HepG2 (cell line): ENCODE measurements around the gene GALR3. TPM values are rescaled to one million over a fixed set of nuclear protein-coding genes. Genes with fewer than 3 reads are reported as not detected.

ENCODE experiments used
- ARNT2 ChIP-seq: sonication (generic); formaldehyde crosslinking; IDR thresholded peaks from 2 replicates; pipeline ENCODE4 v1.8.0; 2022; ENCODE audit warnings: mild to moderate bottlenecking, low read depth, missing genetic modification reagents, moderate library complexity
- CBFB ChIP-seq: sonication (generic); formaldehyde crosslinking; IDR thresholded peaks from 2 replicates; pipeline ENCODE4 v1.4.0; 2020; ENCODE audit warnings: missing genetic modification reagents
- CSRNP1 ChIP-seq: sonication (generic); formaldehyde crosslinking; IDR thresholded peaks from 2 replicates; pipeline ENCODE4 v1.8.1; 2023; ENCODE audit warnings: mild to moderate bottlenecking, missing genetic modification reagents
- FOXA1 ChIP-seq, 2 experiments: fragments of 450-650 bp in 1 of 2; sonication (generic) in 1 of 2; formaldehyde crosslinking in 1 of 2; IDR thresholded peaks; 2 replicates each; pipeline versions ENCODE4 v1.4.0 to v1.6.1; 2016 to 2020; ENCODE audit warnings: missing genetic modification reagents in 1 of 2
- HNF4A ChIP-seq: sonication (generic); formaldehyde crosslinking; IDR thresholded peaks from 2 replicates; pipeline ENCODE4 v1.4.0; 2020; ENCODE audit warnings: missing genetic modification reagents
- KLF6 ChIP-seq: IDR thresholded peaks from 2 replicates; pipeline ENCODE4 v1.8.0; 2016; ENCODE audit warnings: missing biosample characterization, missing genetic modification reagents
- NR2F2 ChIP-seq: IDR thresholded peaks from 2 replicates; pipeline ENCODE4 v1.6.1; 2012; ENCODE audit warnings: low read depth, inconsistent platforms, borderline replicate concordance
- RFX3 ChIP-seq: IDR thresholded peaks from 2 replicates; pipeline ENCODE4 v1.6.1; 2016; ENCODE audit warnings: missing biosample characterization, missing genetic modification reagents
- TBX3 ChIP-seq: fragments of 450-650 bp; IDR thresholded peaks from 2 replicates; pipeline ENCODE4 v1.6.1; 2017; ENCODE audit warnings: antibody characterized with exemption, mild to moderate bottlenecking, inconsistent platforms, borderline replicate concordance
- TMF1 ChIP-seq: sonication (generic); formaldehyde crosslinking; IDR thresholded peaks from 2 replicates; pipeline ENCODE4 v1.8.1; 2022; ENCODE audit warnings: low read depth, missing genetic modification reagents
- ZKSCAN5 ChIP-seq: sonication (generic); formaldehyde crosslinking; IDR thresholded peaks from 2 replicates; pipeline ENCODE4 v1.5.1; 2020; ENCODE audit warnings: mild to moderate bottlenecking, missing genetic modification reagents
- ZNF205 ChIP-seq: IDR thresholded peaks from 2 replicates; pipeline ENCODE4 v1.6.1; 2018; ENCODE audit warnings: missing biosample characterization, missing genetic modification reagents
- ZNF253 ChIP-seq: sonication (generic); formaldehyde crosslinking; IDR thresholded peaks from 2 replicates; pipeline ENCODE4 v1.8.0; 2022; ENCODE audit warnings: mild to moderate bottlenecking, missing genetic modification reagents, borderline replicate concordance
- ZNF329 ChIP-seq: sonication (generic); formaldehyde crosslinking; IDR thresholded peaks from 2 replicates; pipeline ENCODE4 v1.9.0; 2021; ENCODE audit warnings: low read depth, mild to moderate bottlenecking, missing genetic modification reagents
- ZNF501 ChIP-seq: sonication (generic); formaldehyde crosslinking; IDR thresholded peaks from 2 replicates; pipeline ENCODE4 v1.5.1; 2020; ENCODE audit warnings: mild to moderate bottlenecking, moderate library complexity, missing genetic modification reagents
- ZNF546 ChIP-seq: sonication (generic); formaldehyde crosslinking; conservative IDR thresholded peaks from 2 replicates; pipeline ENCODE4 v1.8.1; 2023; ENCODE audit warnings: mild to moderate bottlenecking, missing genetic modification reagents
- ZNF652 ChIP-seq: IDR thresholded peaks from 2 replicates; pipeline ENCODE4 v1.6.1; 2016; ENCODE audit warnings: low read depth, borderline replicate concordance
- ZNF746 ChIP-seq: sonication (generic); formaldehyde crosslinking; IDR thresholded peaks from 2 replicates; pipeline ENCODE4 v1.8.0; 2022; ENCODE audit warnings: mild to moderate bottlenecking, missing genetic modification reagents
- ZNF772 ChIP-seq: sonication (generic); formaldehyde crosslinking; IDR thresholded peaks from 2 replicates; pipeline ENCODE4 v1.5.0; 2020; ENCODE audit warnings: mild to moderate bottlenecking, missing genetic modification reagents
- ZNF878 ChIP-seq: sonication (generic); formaldehyde crosslinking; IDR thresholded peaks from 2 replicates; pipeline ENCODE4 v1.8.1; 2023; ENCODE audit warnings: mild to moderate bottlenecking, missing genetic modification reagents, moderate library complexity
- polyA plus RNA-seq, 8 experiments: library from polyadenylated mRNA; depleted of rRNA in 3 of 8; stranded (reverse) in 7 of 8; unstranded in 1 of 8; fragments of >200 nt; fragmentation: Illumina TruSeq in 4 of 8; extraction: Trizol in 4 of 8; gene quantifications; 2 replicates each; pipeline versions ENCODE4 v1.2.1 to v1.2.3, GENCODE V29; 2011 to 2016; ENCODE audit warnings: low read depth in 4 of 8, missing spikeins in 1 of 8, mixed read lengths in 1 of 8; ENCODE audit not compliant: insufficient read depth in 1 of 8
- total RNA-seq, 5 experiments: library from RNA; depleted of rRNA; stranded (reverse); fragments of >200 nt; fragmentation: Illumina TruSeq; extraction: Trizol; gene quantifications; 2 replicates each; pipeline ENCODE4 v1.2.3, GENCODE V29; 2016; ENCODE audit warnings: low read depth in 1 of 5
- TF ChIP-seq, protein P1 (sequence below): sonication (generic); formaldehyde crosslinking; IDR thresholded peaks from 2 replicates; pipeline ENCODE4 v1.5.1; 2020; ENCODE audit warnings: missing genetic modification reagents, mild to moderate bottlenecking, borderline replicate concordance
- TF ChIP-seq, protein P2 (sequence below): sonication (generic); formaldehyde crosslinking; IDR thresholded peaks from 2 replicates; pipeline ENCODE4 v1.5.0; 2020; ENCODE audit warnings: mild to moderate bottlenecking, missing genetic modification reagents
- TF ChIP-seq, protein P3 (sequence below), 2 experiments: fragments of 450-650 bp in 1 of 2; sonication (generic) in 1 of 2; formaldehyde crosslinking; IDR thresholded peaks; 2 replicates each; pipeline versions ENCODE4 v1.5.0 to v1.8.0; 2020 to 2022; ENCODE audit warnings: mild to moderate bottlenecking in 1 of 2, missing genetic modification reagents in 1 of 2
- TF ChIP-seq, protein P4 (sequence below): sonication (generic); formaldehyde crosslinking; IDR thresholded peaks from 2 replicates; pipeline ENCODE4 v1.5.0; 2020; ENCODE audit warnings: mild to moderate bottlenecking, missing genetic modification reagents

GALR3 gene
- total and polyA plus RNA-seq, 2 of the 13 experiments (the other 11 are each of a cell fraction or from before 2014, with no cell fraction given) = 0.13 TPM; not detected in 1

DNA sequence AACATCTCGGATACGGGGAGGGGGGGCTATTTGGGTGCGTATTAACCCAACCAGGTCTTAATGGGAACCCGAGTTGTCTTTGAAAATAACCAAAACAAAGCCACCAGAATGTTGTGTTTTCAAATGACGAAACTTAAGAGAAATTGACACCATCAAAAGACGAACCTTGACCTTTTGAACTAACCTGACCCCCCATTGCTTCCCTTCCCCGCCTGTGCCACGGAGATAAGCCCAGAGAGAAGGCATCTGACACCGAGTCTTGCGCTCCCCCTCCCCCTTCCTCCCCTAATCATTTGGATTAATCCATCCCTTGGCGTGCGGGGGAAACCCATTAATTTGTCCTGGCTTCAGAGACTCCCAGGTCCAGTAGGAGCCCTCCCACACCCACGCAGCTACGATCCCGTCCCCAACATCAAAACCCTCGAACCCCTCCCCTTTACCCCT is 20.0 kb upstream of the GALR3 start (continued):
- TF ChIP-seq, protein P1, sequence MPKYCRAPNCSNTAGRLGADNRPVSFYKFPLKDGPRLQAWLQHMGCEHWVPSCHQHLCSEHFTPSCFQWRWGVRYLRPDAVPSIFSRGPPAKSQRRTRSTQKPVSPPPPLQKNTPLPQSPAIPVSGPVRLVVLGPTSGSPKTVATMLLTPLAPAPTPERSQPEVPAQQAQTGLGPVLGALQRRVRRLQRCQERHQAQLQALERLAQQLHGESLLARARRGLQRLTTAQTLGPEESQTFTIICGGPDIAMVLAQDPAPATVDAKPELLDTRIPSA (CRISPR knock-in tag) = no peak
- no peak for TF ChIP-seq ZKSCAN5 (CRISPR knock-in tag)
- 0 out of 2 replicates have a peak, but pooled peaks have one; percentile 30 for TF ChIP-seq CSRNP1 (CRISPR knock-in tag)
- no peak for TF ChIP-seq ZNF205
- no peak for TF ChIP-seq ZNF329 (CRISPR knock-in tag)
- TF ChIP-seq, protein P2, sequence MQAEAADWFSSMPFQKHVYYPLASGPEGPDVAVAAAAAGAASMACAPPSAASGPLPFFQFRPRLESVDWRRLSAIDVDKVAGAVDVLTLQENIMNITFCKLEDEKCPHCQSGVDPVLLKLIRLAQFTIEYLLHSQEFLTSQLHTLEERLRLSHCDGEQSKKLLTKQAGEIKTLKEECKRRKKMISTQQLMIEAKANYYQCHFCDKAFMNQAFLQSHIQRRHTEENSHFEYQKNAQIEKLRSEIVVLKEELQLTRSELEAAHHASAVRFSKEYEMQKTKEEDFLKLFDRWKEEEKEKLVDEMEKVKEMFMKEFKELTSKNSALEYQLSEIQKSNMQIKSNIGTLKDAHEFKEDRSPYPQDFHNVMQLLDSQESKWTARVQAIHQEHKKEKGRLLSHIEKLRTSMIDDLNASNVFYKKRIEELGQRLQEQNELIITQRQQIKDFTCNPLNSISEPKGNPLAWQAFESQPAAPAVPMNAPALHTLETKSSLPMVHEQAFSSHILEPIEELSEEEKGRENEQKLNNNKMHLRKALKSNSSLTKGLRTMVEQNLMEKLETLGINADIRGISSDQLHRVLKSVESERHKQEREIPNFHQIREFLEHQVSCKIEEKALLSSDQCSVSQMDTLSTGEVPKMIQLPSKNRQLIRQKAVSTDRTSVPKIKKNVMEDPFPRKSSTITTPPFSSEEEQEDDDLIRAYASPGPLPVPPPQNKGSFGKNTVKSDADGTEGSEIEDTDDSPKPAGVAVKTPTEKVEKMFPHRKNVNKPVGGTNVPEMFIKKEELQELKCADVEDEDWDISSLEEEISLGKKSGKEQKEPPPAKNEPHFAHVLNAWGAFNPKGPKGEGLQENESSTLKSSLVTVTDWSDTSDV = no peak
- TF ChIP-seq ZNF501 (CRISPR knock-in tag) = no peak
- TF ChIP-seq HNF4A = peak; percentile 72
- no peak for TF ChIP-seq ZNF746 (CRISPR knock-in tag)
- TF ChIP-seq, protein P3, sequence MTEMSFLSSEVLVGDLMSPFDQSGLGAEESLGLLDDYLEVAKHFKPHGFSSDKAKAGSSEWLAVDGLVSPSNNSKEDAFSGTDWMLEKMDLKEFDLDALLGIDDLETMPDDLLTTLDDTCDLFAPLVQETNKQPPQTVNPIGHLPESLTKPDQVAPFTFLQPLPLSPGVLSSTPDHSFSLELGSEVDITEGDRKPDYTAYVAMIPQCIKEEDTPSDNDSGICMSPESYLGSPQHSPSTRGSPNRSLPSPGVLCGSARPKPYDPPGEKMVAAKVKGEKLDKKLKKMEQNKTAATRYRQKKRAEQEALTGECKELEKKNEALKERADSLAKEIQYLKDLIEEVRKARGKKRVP (CRISPR knock-in tag; IDR thresholded peaks at IDR 0.05) = peak in 1 of 2 experiments; percentile 97; a peak in 2 of 4 replicates
- no peak for TF ChIP-seq ARNT2 (CRISPR knock-in tag)
- TF ChIP-seq TBX3 = no peak
- TF ChIP-seq NR2F2 = peak; percentile 92
- TF ChIP-seq, protein P4, sequence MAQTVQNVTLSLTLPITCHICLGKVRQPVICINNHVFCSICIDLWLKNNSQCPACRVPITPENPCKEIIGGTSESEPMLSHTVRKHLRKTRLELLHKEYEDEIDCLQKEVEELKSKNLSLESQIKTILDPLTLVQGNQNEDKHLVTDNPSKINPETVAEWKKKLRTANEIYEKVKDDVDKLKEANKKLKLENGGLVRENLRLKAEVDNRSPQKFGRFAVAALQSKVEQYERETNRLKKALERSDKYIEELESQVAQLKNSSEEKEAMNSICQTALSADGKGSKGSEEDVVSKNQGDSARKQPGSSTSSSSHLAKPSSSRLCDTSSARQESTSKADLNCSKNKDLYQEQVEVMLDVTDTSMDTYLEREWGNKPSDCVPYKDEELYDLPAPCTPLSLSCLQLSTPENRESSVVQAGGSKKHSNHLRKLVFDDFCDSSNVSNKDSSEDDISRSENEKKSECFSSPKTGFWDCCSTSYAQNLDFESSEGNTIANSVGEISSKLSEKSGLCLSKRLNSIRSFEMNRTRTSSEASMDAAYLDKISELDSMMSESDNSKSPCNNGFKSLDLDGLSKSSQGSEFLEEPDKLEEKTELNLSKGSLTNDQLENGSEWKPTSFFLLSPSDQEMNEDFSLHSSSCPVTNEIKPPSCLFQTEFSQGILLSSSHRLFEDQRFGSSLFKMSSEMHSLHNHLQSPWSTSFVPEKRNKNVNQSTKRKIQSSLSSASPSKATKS (CRISPR knock-in tag) = no peak
- no peak for TF ChIP-seq KLF6 (CRISPR knock-in tag)
- TF ChIP-seq ZNF772 (CRISPR knock-in tag) = peak; percentile 74; the same call in 1 of the 2 replicates
- no peak for TF ChIP-seq RFX3 (CRISPR knock-in tag)
- TF ChIP-seq TMF1 (CRISPR knock-in tag) = no peak
- no peak for TF ChIP-seq ZNF253 (CRISPR knock-in tag)
- no peak for TF ChIP-seq CBFB (CRISPR knock-in tag)
- no peak for TF ChIP-seq ZNF652 (CRISPR knock-in tag)
- TF ChIP-seq ZNF546 = no peak
- TF ChIP-seq FOXA1 (IDR thresholded peaks at IDR 0.05) = no peak
- TF ChIP-seq FOXA1 (CRISPR knock-in tag; IDR thresholded peaks at IDR 0.05) = no peak
- TF ChIP-seq ZNF878 (CRISPR knock-in tag) = 0 out of 2 replicates have a peak, but pooled peaks have one; percentile 44
